HG02970 (cell line): ENCODE results near the gene LCP2.
"Not testable (repeated sequence)": the region's sequence is repeated elsewhere in the genome, so short reads cannot be mapped to it uniquely, and the experiment has no call there.

Source experiments
- ATAC-seq: cut with Tn5 transposase; IDR thresholded peaks from one replicate; pipeline ENCODE4 v1.9.1; 2021; ENCODE audit warnings: mild to moderate bottlenecking, moderate library complexity, moderate number of reproducible peaks; ENCODE audit not compliant: unreplicated experiment, low FRiP score

LCP2 gene

GRCh38 chr5:170254056-170254455 lies 43.5 kb downstream of the LCP2 start:
- ATAC-seq: peak; percentile 81

GRCh38 chr5:170252720-170253350 lies 44.7 kb downstream of the LCP2 start:
- no peak for ATAC-seq

DNA sequence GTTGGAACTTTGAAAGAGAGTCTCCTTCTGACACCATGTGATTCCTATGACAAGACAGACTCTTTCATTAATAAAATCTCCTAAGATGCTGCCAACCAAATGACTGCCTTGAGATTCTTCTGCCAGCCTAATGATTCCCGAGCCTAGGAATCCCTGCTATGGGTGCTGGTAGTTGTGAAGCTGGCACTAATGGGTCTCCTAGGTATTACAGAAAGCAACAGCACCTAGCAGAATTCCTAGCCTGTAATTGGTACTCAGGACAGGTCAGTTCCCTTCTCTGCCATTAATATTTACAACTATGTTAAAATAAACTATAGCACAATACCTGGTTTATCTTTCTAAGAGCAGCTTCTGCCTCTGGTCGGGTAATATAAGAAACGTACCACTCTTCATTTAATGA lies 45.5 kb downstream of the LCP2 start:
- ATAC-seq: no peak

GRCh38 chr5:170251462-170251861 lies 46.1 kb downstream of the LCP2 start:
- ATAC-seq: no peak

- ATAC-seq: no peak
Measured at GRCh38 chr5:170250810-170251317, 46.7 kb downstream of the LCP2 start.

GRCh38 chr5:170249355-170249754 lies 48.2 kb downstream of the LCP2 start:
- ATAC-seq: no peak

- not testable (repeated sequence) for ATAC-seq
Measured at GRCh38 chr5:170248931-170249227, 48.7 kb downstream of the LCP2 start.

GRCh38 chr5:170248172-170248930 lies 49.2 kb downstream of the LCP2 start:
- ATAC-seq: no peak

DNA sequence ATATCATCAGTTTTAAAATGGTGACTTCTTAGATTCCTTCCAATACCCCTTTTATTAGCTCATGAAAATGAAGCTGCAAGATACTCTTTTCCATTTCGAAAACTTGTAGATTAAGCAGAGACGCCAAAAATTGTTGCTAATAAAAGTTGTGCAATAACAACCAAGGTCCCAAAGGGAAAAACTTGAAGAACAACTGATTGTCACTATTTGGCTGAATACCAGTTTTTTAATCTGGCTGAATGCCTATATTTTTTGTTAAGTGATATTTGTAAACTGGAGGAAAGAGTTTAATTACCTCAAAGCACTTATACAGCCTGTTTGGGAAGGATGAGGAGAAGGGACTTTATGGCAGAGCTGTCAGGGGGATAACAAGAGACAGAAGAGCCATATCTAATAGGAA lies 50.2 kb downstream of the LCP2 start:
- no peak for ATAC-seq

- ATAC-seq: no peak
Measured at GRCh38 chr5:170246126-170246870, 51.3 kb downstream of the LCP2 start.

GRCh38 chr5:170245436-170245835 lies 52.1 kb downstream of the LCP2 start:
- not testable (repeated sequence) for ATAC-seq

- ATAC-seq: no peak
Measured at GRCh38 chr5:170238456-170239196, 59.0 kb downstream of the LCP2 start.

GRCh38 chr5:170235876-170236864 lies 61.4 kb downstream of the LCP2 start:
- no peak for ATAC-seq

DNA sequence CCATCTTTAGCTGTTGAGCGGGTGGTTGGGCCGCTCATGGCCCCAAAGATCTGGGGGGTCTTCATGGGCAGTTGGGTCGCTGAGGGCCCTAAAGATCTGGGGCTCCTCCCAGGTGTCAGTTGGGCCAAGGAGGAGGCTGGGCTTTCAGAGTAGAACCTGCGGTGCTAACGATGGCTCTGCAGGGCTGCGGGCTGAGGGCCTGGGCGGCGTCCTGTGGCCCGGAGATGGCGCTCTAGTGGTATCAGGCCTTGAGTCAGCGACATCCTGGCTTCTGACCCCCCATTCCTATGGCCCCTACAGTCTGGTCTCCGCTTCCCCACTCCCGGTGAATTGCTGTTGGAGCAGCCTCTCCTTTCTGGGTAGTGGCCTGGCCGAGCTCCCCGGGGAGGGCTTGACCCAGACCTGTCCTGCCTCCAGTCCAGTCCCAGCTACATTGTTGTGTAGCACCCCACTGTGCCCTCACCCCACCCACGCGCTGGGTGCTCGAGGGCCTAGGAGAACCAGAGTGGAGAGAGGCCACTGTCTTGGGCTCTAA lies 64.2 kb downstream of the LCP2 start:
- ATAC-seq: no peak

DNA sequence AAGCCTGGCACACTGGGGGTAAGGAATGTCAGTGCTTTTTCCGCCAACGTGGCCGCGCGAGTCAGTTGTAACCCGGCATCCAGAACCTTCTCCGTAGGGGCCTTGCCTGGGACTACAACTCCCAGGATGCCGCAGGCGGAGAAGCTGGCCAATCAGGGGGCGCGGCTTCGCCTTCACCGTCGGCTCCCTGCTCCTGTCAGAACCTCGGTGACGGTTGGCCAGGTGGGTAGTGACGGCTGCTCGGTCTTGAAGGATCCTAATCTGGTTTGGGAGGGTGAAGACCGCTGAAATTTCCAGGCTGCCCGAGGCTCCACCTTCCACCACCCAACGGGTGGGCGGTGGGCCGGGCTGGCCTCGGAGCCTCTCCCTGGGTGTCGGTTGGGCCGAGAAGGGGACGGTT lies 64.8 kb downstream of the LCP2 start, which contains the start of gene C5orf58:
Gene C5orf58, plus strand, starts transcription at position 200 of the 400 bp plus-strand sequence. CDS start 1,992 bp downstream, outside the sequence.
- no peak for ATAC-seq

DNA sequence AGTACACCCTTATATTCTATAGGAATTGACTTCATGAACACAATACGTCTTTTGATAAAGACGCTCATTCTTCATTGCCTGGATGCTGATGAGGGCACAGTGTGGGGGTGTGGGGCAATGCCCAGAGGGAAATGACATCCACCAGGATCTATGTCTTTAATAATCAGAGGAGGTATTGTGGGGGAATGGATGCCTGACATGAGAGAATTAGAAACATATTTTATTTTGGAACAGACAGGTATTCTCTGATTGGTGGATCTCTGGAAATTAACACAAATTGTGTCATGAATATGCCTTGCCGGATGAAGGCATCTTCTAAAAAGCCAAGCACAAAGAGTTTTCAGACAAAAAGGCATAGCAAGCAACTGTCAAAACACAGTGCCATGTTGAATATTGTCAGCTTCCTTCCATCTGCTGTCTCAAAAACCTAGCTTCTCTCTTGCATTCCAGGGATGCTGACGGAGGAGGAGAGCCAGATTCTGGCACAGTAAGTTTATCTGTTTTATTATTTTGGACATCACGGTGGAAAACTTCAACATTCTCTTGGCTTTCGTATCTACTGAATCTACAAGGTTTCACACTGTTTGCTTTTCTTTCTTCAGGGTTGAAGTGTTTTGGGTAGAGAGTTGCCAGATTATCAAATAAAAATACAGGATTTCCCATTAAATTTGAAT lies 68.7 kb downstream of the LCP2 start:
- no peak for ATAC-seq

DNA sequence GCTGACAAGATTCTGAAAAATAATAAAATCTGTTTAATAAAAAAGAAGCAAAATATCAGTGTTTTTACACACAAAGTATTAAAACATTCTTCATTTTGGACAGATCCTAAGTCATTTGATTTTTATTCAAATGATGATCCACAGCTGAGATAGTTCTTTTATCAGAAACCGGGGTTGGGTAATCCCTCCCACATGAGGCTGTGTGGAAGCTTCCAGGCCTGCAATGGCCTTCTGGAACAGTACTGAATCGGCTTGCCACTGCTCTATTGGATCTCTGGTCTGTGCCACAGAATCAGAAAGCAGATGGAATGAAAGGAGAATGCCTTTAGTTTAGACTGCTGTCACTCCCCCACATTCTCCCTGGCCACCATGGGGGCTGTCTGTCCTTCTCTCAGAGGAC lies 70.9 kb downstream of the LCP2 start:
- ATAC-seq: no peak

DNA sequence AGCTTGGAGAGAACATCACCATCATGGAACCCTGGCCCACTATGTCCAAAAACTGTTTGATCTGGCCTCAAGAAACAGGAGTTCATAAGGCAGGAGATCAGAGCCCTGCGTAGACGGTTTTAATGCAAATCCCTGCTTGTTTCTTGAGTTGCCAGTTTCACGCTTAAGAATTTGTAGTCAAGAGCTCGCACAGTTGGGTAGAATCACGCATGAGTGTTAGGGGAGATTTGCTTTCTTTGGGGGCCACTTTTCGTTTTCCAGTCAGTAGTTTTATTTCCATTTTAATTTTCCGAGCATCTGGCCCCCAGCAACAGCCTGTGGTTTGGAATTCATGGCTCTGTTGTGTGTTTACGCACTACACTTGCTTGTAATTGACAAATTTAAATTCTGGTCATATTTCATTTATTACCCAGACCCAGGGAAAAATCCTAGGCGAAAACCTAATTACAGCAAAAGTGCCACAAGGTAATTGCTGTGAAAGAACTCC lies 71.4 kb downstream of the LCP2 start:
- ATAC-seq: no peak
